OCI-M2 (cell line): ENCODE data around the gene ABLIM3.

Experiments
- DNase-seq: peaks from one replicate; lab custom pipeline; 2025; ENCODE audit not compliant: unreplicated experiment; lab: John Stamatoyannopoulos, UW

Gene ABLIM3

GRCh38 chr5:149278451-149279210, 137.3 kb downstream of the ABLIM3 start:
- DNase-seq, result no peak

- no peak for DNase-seq
Measured at GRCh38 chr5:149279661-149280060, 138.4 kb downstream of the ABLIM3 start.

- no peak for DNase-seq
Measured at GRCh38 chr5:149280124-149280523, 138.8 kb downstream of the ABLIM3 start.

GRCh38 chr5:149280802-149281201, 139.5 kb downstream of the ABLIM3 start:
- DNase-seq, result no peak

GRCh38 chr5:149282027-149282965, 141.0 kb downstream of the ABLIM3 start:
- DNase-seq, result no peak

GRCh38 chr5:149282966-149283332, 141.7 kb downstream of the ABLIM3 start:
- DNase-seq, result no peak

- DNase-seq, result no peak
Measured at GRCh38 chr5:149283626-149284480, 142.6 kb downstream of the ABLIM3 start.

GRCh38 chr5:149284501-149284900, 143.2 kb downstream of the ABLIM3 start:
- DNase-seq, result no peak

- no peak for DNase-seq
Measured at GRCh38 chr5:149285153-149285552, 143.9 kb downstream of the ABLIM3 start.

GRCh38 chr5:149288436-149288835, 147.1 kb downstream of the ABLIM3 start:
- no peak for DNase-seq

- no peak for DNase-seq
Measured at GRCh38 chr5:149289301-149289700, 148.0 kb downstream of the ABLIM3 start.

- no peak for DNase-seq
Measured at GRCh38 chr5:149294872-149295829, 153.9 kb downstream of the ABLIM3 start.

GRCh38 chr5:149297340-149298025, 156.2 kb downstream of the ABLIM3 start:
- no peak for DNase-seq

- DNase-seq, result no peak
Measured at GRCh38 chr5:149298163-149298562, 156.9 kb downstream of the ABLIM3 start.

- DNase-seq, result no peak
Measured at GRCh38 chr5:149298842-149299404, 157.6 kb downstream of the ABLIM3 start.

GRCh38 chr5:149299451-149300054, 158.3 kb downstream of the ABLIM3 start:
- DNase-seq, result no peak

GRCh38 chr5:149300441-149300840, 159.1 kb downstream of the ABLIM3 start:
- no peak for DNase-seq

GRCh38 chr5:149301049-149301743, 159.9 kb downstream of the ABLIM3 start:
- DNase-seq, result no peak
